Loucy (cell line): Measurements from ENCODE around the gene TADA1.

Experiments used
- EZH2phosphoT487 ChIP-seq: fragments of 200-600 bp; IDR thresholded peaks from 2 replicates; pipeline ENCODE4 v1.6.1; 2018; ENCODE audit warnings: antibody characterized with exemption, mild to moderate bottlenecking, moderate library complexity, borderline replicate concordance
- TF ChIP-seq, protein P1 (sequence below): fragments of 200-600 bp; sonication (generic); conservative IDR thresholded peaks from 2 replicates; pipeline ENCODE4 v1.5.1; 2014; ENCODE audit warnings: mild to moderate bottlenecking, antibody characterized with exemption, low read length

- TF ChIP-seq, protein P1, sequence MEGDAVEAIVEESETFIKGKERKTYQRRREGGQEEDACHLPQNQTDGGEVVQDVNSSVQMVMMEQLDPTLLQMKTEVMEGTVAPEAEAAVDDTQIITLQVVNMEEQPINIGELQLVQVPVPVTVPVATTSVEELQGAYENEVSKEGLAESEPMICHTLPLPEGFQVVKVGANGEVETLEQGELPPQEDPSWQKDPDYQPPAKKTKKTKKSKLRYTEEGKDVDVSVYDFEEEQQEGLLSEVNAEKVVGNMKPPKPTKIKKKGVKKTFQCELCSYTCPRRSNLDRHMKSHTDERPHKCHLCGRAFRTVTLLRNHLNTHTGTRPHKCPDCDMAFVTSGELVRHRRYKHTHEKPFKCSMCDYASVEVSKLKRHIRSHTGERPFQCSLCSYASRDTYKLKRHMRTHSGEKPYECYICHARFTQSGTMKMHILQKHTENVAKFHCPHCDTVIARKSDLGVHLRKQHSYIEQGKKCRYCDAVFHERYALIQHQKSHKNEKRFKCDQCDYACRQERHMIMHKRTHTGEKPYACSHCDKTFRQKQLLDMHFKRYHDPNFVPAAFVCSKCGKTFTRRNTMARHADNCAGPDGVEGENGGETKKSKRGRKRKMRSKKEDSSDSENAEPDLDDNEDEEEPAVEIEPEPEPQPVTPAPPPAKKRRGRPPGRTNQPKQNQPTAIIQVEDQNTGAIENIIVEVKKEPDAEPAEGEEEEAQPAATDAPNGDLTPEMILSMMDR = no peak
- TF ChIP-seq EZH2phosphoT487 = no peak
These were observed 7.4 kb downstream of the TADA1 start for GRCh38 chr1:166868639-166869038.
